Colonic mucosa (tissue), 4 donors: Measurements from ENCODE around the gene B4GALNT2. TPM values are rescaled to one million over a fixed set of nuclear protein-coding genes. Genes with fewer than 3 reads are reported as not detected.

Experiments
- DNase-seq: peaks from one replicate; pipeline ENCODE4 v3.0.0-alpha.2; 2020
- H3K27ac ChIP-seq: fragments of 200-600 bp; one replicate; pipeline ENCODE4 v1.8.0; 2021
- H3K27me3 ChIP-seq: fragments of 200-600 bp; one replicate; pipeline ENCODE4 v1.8.0; 2021
- H3K36me3 ChIP-seq: fragments of 200-600 bp; one replicate; pipeline ENCODE4 v1.8.0; 2021
- H3K4me1 ChIP-seq: fragments of 200-600 bp; one replicate; pipeline ENCODE4 v1.8.0; 2021; ENCODE audit warnings: mild to moderate bottlenecking
- H3K4me3 ChIP-seq: fragments of 200-600 bp; one replicate; pipeline ENCODE4 v1.8.0; 2021
- H3K9ac ChIP-seq, 2 donors: one replicate each; pipeline ENCODE4 v1.7.0; 2013; ENCODE audit warnings: control low read depth in 2 of 2, low read depth in 2 of 2, low read length in 2 of 2
- H3K9me3 ChIP-seq: fragments of 200-600 bp; one replicate; pipeline ENCODE4 v1.8.0; 2021
- CTCF ChIP-seq: fragments of 200-600 bp; IDR thresholded peaks from one replicate; pipeline ENCODE4 v1.8.0; 2022; ENCODE audit warnings: antibody characterized with exemption, mild to moderate bottlenecking
- intact Hi-C: fragments of 100-400 bp; cut with DNase I; formaldehyde crosslinking; loops from one replicate; pipeline ENCODE4 v1.14.1; 2022
- total RNA-seq, 2 donors: library from RNA; stranded (reverse); fragmentation: NEBNext Ultra II Directional in 1 of 2; extraction: Animal tissue kit (Norgen Biotek cat#: 25700) in 1 of 2; gene quantifications; one replicate each; pipeline ENCODE4 v1.2.1, GENCODE V29; 2021
- donor health status: healthy.
- donor health status: DM: no; HTN: no; CAD: no.
- donor health status: DM: no; HTN: no; CAD: no.

B4GALNT2 gene
- total RNA-seq, 2 donors from 2014 or later, result 13.3 to 26.8 TPM

- Histone ChIP-seq H3K9ac (peak overlapping the region; percentile 35 to 49), H3K27me3 (no peaks in the 10 kb centered on the region), H3K27ac (peak overlapping the region; percentile 70), H3K36me3 (no peaks in the 10 kb centered on the region), H3K9me3 (no peaks in the 10 kb centered on the region), H3K4me3 (no peak overlapping the region), H3K4me1 (no peaks in the 10 kb centered on the region)
- intact Hi-C loops, result no loop called here
- no peak for TF ChIP-seq CTCF
- DNase-seq, result no peak
Measured at GRCh38 chr17:49216482-49216881, 83.9 kb downstream of the B4GALNT2 start.

GRCh38 chr17:49216953-49217650 lies 84.5 kb downstream of the B4GALNT2 start:
- H3K4me1 ChIP-seq, result no peaks in the 10 kb centered on the region
- no peaks in the 10 kb centered on the region for H3K36me3 ChIP-seq
- H3K27ac ChIP-seq, result peak overlapping the region; percentile 70
- no peak overlapping the region for H3K4me3 ChIP-seq
- DNase-seq, result peak; percentile 77
- H3K9ac ChIP-seq, result no peak overlapping the region
- intact Hi-C loops, result no loop called here
- H3K27me3 ChIP-seq, result no peaks in the 10 kb centered on the region
- H3K9me3 ChIP-seq, result no peaks in the 10 kb centered on the region
- TF ChIP-seq CTCF, result no peak

- TF ChIP-seq CTCF, result no peak
- DNase-seq, result peak; percentile 52
- Histone ChIP-seq H3K4me3 (no peak overlapping the region), H3K9me3 (no peaks in the 10 kb centered on the region), H3K9ac (no peak overlapping the region), H3K4me1 (no peaks in the 10 kb centered on the region), H3K27me3 (no peaks in the 10 kb centered on the region), H3K27ac (peak overlapping the region; percentile 70), H3K36me3 (no peaks in the 10 kb centered on the region)
- intact Hi-C loops, result no loop called here
Measured at GRCh38 chr17:49217651-49218413, 85.3 kb downstream of the B4GALNT2 start.

GRCh38 chr17:49218941-49219913 lies 86.7 kb downstream of the B4GALNT2 start:
- no peak overlapping the region for H3K9ac ChIP-seq
- H3K27ac ChIP-seq, result peak overlapping the region; percentile 70
- H3K36me3 ChIP-seq, result no peaks in the 10 kb centered on the region
- H3K9me3 ChIP-seq, result no peaks in the 10 kb centered on the region
- no peak for TF ChIP-seq CTCF
- peaks cover 7% of the 10 kb centered on the region for H3K27me3 ChIP-seq
- peaks cover 4% of the 10 kb centered on the region for H3K4me1 ChIP-seq
- intact Hi-C loops, result no loop called here
- no peak for DNase-seq
- H3K4me3 ChIP-seq, result no peak overlapping the region

GRCh38 chr17:49219987-49220386 lies 87.4 kb downstream of the B4GALNT2 start:
- Histone ChIP-seq H3K36me3 (no peaks in the 10 kb centered on the region), H3K4me3 (no peak overlapping the region), H3K4me1 (peaks cover 4% of the 10 kb centered on the region), H3K9ac (no peak overlapping the region), H3K9me3 (no peaks in the 10 kb centered on the region), H3K27ac (no peak overlapping the region), H3K27me3 (peaks cover 15% of the 10 kb centered on the region)
- intact Hi-C loops, result no loop called here
- no peak for TF ChIP-seq CTCF
- DNase-seq, result no peak
